Heart right ventricle (tissue), 16 donors: Measurements from ENCODE around the gene MAN1C1. TPM values are rescaled to one million over a fixed set of nuclear protein-coding genes. Genes with fewer than 3 reads are reported as not detected.
A peak's percentile ranks its signal among the peaks of the same experiment; 100 is the strongest.

ENCODE experiments used
- ATAC-seq, 8 donors: fragments of 200-7000 bp; cut with Tn5 transposase; one replicate each; pipeline ENCODE4 v1.9.1; 2020; ENCODE audit warnings: mild to moderate bottlenecking in 8 of 8, moderate library complexity in 8 of 8, moderate number of reproducible peaks in 1 of 8
- DNase-seq, 2 donors: peaks; one replicate each; pipeline ENCODE4 v3.0.0-alpha.2; 2020
- H3K27ac ChIP-seq, 10 donors: fragments of 200-600 bp; sonication (generic) in 2 of 10; one replicate each; pipeline versions ENCODE4 v1.5.0 to v1.8.0; 2020 to 2022; ENCODE audit warnings: mild to moderate bottlenecking in 3 of 10
- H3K27me3 ChIP-seq, 7 donors: fragments of 200-600 bp; one replicate each; pipeline ENCODE4 v1.8.0; 2021 to 2022; ENCODE audit warnings: mild to moderate bottlenecking in 2 of 7
- H3K36me3 ChIP-seq, 9 donors: fragments of 200-600 bp; sonication (generic) in 1 of 9; one replicate each; pipeline versions ENCODE4 v1.5.0 to v1.8.0; 2020 to 2022; ENCODE audit warnings: mild to moderate bottlenecking in 2 of 9
- H3K4me1 ChIP-seq, 9 donors: fragments of 200-600 bp; sonication (generic) in 1 of 9; one replicate each; pipeline versions ENCODE4 v1.5.0 to v1.8.0; 2020 to 2022; ENCODE audit warnings: mild to moderate bottlenecking in 4 of 9
- H3K4me3 ChIP-seq, 10 donors: fragments of 200-600 bp; sonication (generic) in 2 of 10; one replicate each; pipeline versions ENCODE4 v1.5.0 to v1.8.0; 2020 to 2022; ENCODE audit warnings: mild to moderate bottlenecking in 7 of 10, moderate library complexity in 2 of 10
- H3K9me3 ChIP-seq, 11 donors: fragments of 200-600 bp in 10 of 11; sonication (generic) in 2 of 11; one replicate each; pipeline versions ENCODE4 v1.5.0 to v1.8.0; 2013 to 2022; ENCODE audit warnings: mild to moderate bottlenecking in 2 of 11, control low read depth in 1 of 11, moderate library complexity in 1 of 11
- CTCF ChIP-seq, 9 donors: fragments of 200-600 bp; sonication (generic) in 2 of 9; IDR thresholded peaks; one replicate each; pipeline versions ENCODE4 v1.5.0 to v1.8.0; 2021 to 2022; ENCODE audit warnings: antibody characterized with exemption in 9 of 9, mild to moderate bottlenecking in 5 of 9, moderate library complexity in 1 of 9
- WGBS, 2 donors: extraction: QIAGEN DNeasy Blood & Tissue Kit; methylation state at CpG; one replicate each; pipeline ENCODE4 v1.1.7; 2013; ENCODE audit warnings: inconsistent platforms in 1 of 2; 5-methylcytosine and 5-hydroxymethylcytosine counted together
- intact Hi-C, 10 donors: fragments of 100-400 bp; cut with DNase I; formaldehyde crosslinking; loops; one replicate each; pipeline versions ENCODE4 v1.11.1 to v1.14.2; 2022
- polyA plus RNA-seq, 2 donors: library from polyadenylated mRNA; stranded (reverse); fragments of 200-250 nt; gene quantifications; one replicate each; pipeline ENCODE4 v1.2.3, GENCODE V29; 2013
- total RNA-seq, 10 donors: library from RNA; stranded (reverse); fragmentation: NEBNext Ultra II Directional in 3 of 10; extraction: Animal tissue kit (Norgen Biotek cat#: 25700) in 3 of 10; gene quantifications; one replicate each; pipeline versions ENCODE4 v1.2.1 to v1.2.4, GENCODE V29; 2021 to 2023
- donor health status: Arrhythmogenic right ventricular cardiomyopathy.
- donor health status: ischemic (EF 13 %, LVEDD 7.1; RV severe dilation, severe dysfunction).
- donor health status: healthy with polysubstance abuse.
- donor health status: DM: no; HTN: yes; CAD: no.
- donor health status: DM: no; HTN: no; CAD: no.
- donor health status: ischemic (EF 25% LVEDD 6.9; RV normal size, moderate dysfunction).
- donor health status: ischemic (EF 25% LVEDD 5.7; RV mildly dilated, moderate dysfunction).
- donor health status: healthy.
- donor health status: DM: yes; HTN: yes; CAD: no.
- donor health status: Ischemic cardiomyopathy.
- donor health status: ischemic (EF 35%, LVEDD 5.7; RV mildly dilated, moderate dysfunction).
- donor health status: nonischemic (EF 11% LVEDD 7.7; RV severe dilation, severe dysfunction).
- donor health status: DM: yes; HTN: yes; CAD: no.
- donor health status: PGD.
- donor health status: ischemic (EF 29% LVEDD 5.4; RV normal size, mild dysfunction).
- donor health status: nonischemic (EF 23%, LVEDD 6.1; RV moderate dilation, normal function).

Gene MAN1C1
- total and polyA plus RNA-seq, 12 donors, result 9.7 to 23.4 (median 13.4) TPM

- peaks cover 2 to 82% (median 48%) of the 10 kb centered on the region in 9 donors for H3K4me1 ChIP-seq
- H3K27me3 ChIP-seq, result no peaks in the 10 kb centered on the region
- ATAC-seq, result peak in 4 of 8 donors; percentile 11 to 23 (median 18)
- TF ChIP-seq CTCF (IDR thresholded peaks at IDR 0.05), result no peak
- no peak overlapping the region for H3K27ac ChIP-seq
- intact Hi-C loops, result no loop called here
- H3K4me3 ChIP-seq, result no peak overlapping the region
- DNase-seq, result no peak
- H3K36me3 ChIP-seq, result peaks cover 0 to 7% (median 0%) of the 10 kb centered on the region in 9 donors
- no peaks in the 10 kb centered on the region for H3K9me3 ChIP-seq
- 86 to 91% methylated on average over 8 of the region's 8 CpGs for WGBS, 2 donors
Measured at GRCh38 chr1:25651036-25651640, 34.5 kb downstream of the MAN1C1 start.

GRCh38 chr1:25651824-25652741 is 35.5 kb downstream of the MAN1C1 start:
- intact Hi-C loops, result no loop called here
- ATAC-seq, result peak in 7 of 8 donors; percentile 24 to 73 (median 45)
- no peak for TF ChIP-seq CTCF (IDR thresholded peaks at IDR 0.05)

GRCh38 chr1:25653558-25653957 is 37.0 kb downstream of the MAN1C1 start:
- no peak for ATAC-seq
- 71 to 82% methylated on average over 10 of the region's 10 CpGs for WGBS, 2 donors
- DNase-seq, result no peak
- TF ChIP-seq CTCF (IDR thresholded peaks at IDR 0.05), result no peak
- no peaks in the 10 kb centered on the region for H3K9me3 ChIP-seq
- H3K4me1 ChIP-seq, result peaks cover 11 to 83% (median 36%) of the 10 kb centered on the region in 9 donors
- no peak overlapping the region for H3K4me3 ChIP-seq
- intact Hi-C loops, result no loop called here
- no peaks in the 10 kb centered on the region for H3K27me3 ChIP-seq
- H3K27ac ChIP-seq, result no peak overlapping the region
- peaks cover 0 to 5% (median 0%) of the 10 kb centered on the region in 9 donors for H3K36me3 ChIP-seq

More at GRCh38 chr1:25651824-25652741, 35.5 kb downstream of the MAN1C1 start:
- 65 to 77% methylated on average over 12 of the region's 12 CpGs for WGBS, 2 donors
- DNase-seq, result peak in 1 of 2 donors; percentile 50
- Histone ChIP-seq H3K27me3 (no peaks in the 10 kb centered on the region), H3K36me3 (peaks cover 0 to 5% (median 0%) of the 10 kb centered on the region in 9 donors), H3K4me1 (peaks cover 5 to 83% (median 40%) of the 10 kb centered on the region in 9 donors), H3K9me3 (no peaks in the 10 kb centered on the region), H3K4me3 (no peak overlapping the region), H3K27ac (peak overlapping the region in 5 of 10 donors; percentile 6 to 43 (median 25))

GRCh38 chr1:25654109-25654660 is 37.6 kb downstream of the MAN1C1 start:
- no peak overlapping the region for H3K4me3 ChIP-seq
- H3K4me1 ChIP-seq, result peaks cover 11 to 85% (median 42%) of the 10 kb centered on the region in 9 donors
- 97% methylated on average over 6 of the region's 6 CpGs for whole genome bisulfite sequencing, 2 donors
- TF ChIP-seq CTCF (IDR thresholded peaks at IDR 0.05), result no peak
- intact Hi-C loops, result no loop called here
- H3K27ac ChIP-seq, result no peak overlapping the region
- no peak for ATAC-seq
- no peaks in the 10 kb centered on the region for H3K9me3 ChIP-seq
- H3K27me3 ChIP-seq, result no peaks in the 10 kb centered on the region
- peaks cover 0 to 5% (median 0%) of the 10 kb centered on the region in 9 donors for H3K36me3 ChIP-seq
- no peak for DNase-seq
